HuH-7.5 (cell line): ENCODE measurements around the gene RXRA.

ENCODE experiments used
- DNase-seq: peaks from one replicate; pipeline ENCODE4 v3.0.0; 2011; ENCODE audit warnings: low spot score

Gene RXRA

DNA sequence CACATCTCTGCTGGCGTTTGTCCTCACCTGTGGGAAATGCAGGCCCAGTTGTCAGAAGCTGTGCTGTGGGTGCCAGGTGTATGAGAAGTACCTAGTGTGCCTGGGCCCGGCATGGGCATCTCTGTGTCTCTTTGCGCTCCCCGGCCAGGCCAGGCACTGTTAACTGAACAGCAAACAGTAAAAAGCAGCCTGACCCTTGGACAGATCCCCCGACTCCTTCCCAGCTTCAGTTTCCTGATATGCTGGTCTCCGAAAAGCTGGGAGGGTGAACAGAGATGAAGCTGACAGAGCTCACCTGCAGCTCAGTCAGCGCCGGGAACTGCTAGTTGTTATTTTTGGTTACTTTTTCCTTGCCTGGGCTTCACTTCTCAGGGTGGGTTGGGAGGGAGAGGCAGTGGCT, 28.9 kb downstream of the RXRA start:
- no peak for DNase-seq

- DNase-seq: no peak
These were observed 29.5 kb downstream of the RXRA start for GRCh38 chr9:134355561-134356279.

DNA sequence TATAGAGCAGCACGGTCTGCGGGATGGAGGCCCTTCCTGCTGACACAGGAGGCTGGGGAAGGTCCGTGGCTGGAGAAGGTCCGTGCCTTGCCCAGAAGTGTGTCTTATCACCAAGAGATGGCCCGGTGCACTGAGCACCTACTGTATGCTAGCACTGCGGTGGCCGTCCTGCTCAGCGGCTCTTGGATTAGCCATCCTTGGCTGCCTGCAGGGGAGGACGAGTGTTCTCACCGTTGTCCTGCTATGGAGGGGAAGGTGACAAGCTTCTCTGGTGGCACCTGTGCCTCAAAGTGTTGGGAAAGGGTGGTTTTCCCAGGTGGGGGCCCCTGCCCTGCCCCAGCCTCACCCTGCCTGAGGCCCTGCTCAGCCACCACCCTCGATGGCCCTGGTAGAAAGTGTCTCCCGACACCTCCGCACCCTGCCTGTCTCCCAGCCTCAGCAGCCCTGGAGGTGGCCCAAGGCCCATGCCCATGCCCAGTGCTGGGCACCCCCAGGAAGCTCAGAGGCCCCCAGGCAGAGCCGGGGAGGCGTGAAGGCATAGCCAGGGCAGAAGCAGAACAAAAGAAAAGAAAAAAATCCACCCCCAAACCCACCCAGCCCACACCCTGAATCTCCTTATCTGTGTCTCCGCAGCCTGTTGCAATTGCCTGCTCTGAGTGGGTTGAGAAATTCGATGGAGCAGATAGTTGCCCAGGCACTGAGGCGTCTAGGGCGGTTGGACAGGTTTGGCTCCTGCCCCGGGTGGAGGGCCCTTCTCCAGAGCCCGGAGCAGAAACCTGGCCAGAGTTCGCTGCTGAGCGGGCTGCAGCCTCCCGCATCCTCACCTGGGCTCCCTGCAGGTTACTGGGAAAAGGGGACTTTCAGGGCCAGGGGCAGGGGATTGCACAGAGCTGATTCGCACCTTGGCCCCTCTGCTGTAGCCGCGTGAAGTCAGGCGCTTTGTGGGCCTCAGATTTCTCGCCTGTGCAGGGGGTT, 30.5 kb downstream of the RXRA start:
- DNase-seq: peak; percentile 83

- DNase-seq: no peak
These were observed 31.4 kb downstream of the RXRA start for GRCh38 chr9:134357631-134358025.

DNA sequence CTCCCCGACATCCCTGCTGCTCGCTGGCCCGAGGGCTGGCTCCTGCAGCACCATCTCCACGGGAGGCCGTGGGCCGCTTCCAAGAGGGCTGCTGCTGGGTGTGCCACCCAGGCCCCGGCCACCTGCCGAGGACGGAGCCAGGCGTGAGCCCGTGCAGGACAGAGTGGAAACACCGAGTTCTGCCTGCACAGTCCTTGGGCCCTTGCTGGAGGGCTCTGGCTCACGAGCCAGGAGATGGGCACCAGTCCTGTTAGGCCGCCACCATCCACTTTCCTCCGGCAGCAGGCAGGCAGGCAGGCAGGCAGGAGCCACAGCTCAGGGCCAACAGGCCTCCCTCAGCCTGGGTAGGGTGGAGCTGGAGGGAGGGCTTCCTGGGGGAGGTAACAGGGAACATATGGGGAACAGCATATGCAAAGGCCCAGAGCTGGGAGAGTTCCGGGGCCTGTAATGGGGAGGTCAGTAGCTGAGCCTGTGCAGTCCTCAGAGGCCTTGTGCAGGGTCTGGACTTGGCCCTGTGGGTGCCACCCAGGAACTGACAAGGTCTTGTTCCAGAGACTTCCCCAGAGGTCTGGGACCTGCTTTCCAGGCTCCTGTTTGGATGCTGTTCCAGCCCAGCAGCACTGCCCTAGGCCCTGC, 31.9 kb downstream of the RXRA start:
- no peak for DNase-seq

DNA sequence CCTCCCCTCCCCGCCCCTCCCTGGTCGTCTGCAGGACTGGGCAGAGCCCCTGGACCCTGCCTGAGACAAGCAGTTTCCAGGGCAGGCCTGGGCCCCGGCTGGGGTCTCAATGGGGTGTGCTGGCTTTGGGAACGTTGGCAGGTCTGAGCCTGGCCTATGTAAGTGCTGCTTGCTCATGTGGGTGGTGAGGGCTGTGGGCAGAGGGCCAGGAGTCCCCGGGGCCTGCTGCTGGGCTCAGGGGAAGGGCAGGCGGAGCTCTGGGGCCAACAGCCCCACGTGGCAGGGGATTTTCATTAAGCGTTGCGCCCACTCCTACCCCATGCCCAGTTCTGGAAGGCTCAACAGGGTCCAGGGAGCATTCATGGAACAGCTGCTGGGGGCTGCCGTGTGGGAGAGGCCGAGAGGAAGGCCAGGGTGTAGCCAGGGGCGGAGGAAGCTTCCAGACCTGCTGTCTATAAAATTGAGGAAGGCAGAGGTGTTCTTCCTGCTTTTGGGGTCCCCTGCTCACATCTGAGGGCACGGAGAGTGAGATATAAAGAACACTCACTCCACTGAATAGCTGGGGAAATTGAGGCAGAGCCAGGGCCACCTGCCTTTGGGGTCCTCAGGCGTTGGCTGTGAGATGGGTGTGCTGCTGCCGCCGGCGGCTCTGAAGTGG, 32.5 kb downstream of the RXRA start:
- no peak for DNase-seq

DNA sequence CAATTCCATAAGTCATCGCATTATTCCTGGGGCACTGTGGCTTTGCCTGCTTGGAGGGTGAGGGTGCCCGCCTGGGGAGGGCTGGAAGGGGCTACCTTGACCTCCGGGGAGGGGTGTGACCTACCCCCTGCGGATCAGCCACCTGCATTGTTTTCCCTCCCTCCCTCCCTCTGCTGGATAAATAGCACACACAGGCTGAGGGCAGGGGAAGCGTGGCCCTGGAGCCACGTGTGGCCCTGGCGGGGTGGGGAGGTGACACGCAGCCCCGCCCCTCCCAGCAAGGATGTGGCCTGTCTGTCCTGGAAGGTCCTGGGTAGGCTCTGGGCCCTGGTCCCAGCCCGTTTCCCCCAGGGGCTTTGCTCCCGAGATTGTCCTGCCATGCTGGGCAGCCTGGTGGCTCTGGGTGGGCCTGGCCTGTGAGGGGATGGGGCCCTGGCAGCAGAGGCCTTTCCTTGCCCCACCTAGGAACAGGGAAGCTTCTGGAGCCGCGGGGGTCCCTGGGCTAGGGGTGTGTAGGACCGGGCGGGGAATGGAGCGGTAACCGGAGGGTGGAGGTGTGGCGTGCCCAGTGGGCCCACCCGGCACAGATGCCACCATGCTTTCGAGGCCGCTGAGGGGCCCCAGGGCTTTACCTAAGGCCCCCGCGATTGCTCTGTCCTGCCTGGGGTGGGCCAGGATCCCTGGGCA, 33.4 kb downstream of the RXRA start:
- DNase-seq: no peak

- no peak for DNase-seq
These were observed 34.0 kb downstream of the RXRA start for GRCh38 chr9:134360180-134360759.

- no peak for DNase-seq
These were observed 34.6 kb downstream of the RXRA start for GRCh38 chr9:134360897-134361296.

DNA sequence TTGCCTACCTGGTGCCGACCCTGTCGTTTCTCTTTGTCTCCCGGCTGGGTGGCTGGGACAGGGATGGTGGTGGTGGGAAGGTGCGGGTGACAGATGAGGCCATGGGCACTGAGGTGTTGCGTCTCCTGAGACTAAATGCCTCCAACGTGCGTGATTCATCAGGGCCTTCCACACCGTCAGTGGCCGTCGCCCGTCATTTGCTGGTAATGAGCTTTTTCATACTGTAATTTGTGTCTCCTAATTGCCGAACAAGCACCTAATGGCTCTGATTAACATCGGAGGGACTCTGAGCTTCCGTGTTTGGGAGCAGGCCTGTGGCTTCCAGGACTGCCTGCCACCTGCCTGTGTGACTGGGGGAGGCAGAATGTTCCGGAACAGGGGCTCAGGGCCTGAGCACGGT, 35.2 kb downstream of the RXRA start:
- no peak for DNase-seq

- DNase-seq: no peak
These were observed 35.7 kb downstream of the RXRA start for GRCh38 chr9:134361843-134362414.

DNA sequence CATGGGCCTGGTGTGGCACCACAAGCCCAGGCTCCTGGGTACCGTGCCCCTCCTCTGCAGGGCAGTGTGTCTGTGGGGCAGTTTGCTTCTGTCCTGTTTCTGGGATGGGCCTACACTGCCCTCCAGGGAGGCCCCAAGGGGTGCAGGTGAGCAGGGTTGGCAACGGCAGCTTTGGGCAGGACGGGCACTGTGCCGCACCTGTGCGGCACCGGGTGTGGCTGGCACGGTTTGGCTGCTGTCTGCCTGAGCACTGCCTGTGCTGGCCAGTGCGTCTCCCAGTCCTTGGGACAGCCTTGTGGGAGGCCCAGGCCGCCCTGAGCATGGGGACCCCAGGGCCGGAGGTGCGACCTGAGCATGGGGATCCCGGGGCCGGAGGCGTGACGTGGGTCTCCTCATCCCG, 37.2 kb downstream of the RXRA start:
- no peak for DNase-seq

GRCh38 chr9:134364391-134365114, 38.3 kb downstream of the RXRA start:
- peak; percentile 98 for DNase-seq

DNA sequence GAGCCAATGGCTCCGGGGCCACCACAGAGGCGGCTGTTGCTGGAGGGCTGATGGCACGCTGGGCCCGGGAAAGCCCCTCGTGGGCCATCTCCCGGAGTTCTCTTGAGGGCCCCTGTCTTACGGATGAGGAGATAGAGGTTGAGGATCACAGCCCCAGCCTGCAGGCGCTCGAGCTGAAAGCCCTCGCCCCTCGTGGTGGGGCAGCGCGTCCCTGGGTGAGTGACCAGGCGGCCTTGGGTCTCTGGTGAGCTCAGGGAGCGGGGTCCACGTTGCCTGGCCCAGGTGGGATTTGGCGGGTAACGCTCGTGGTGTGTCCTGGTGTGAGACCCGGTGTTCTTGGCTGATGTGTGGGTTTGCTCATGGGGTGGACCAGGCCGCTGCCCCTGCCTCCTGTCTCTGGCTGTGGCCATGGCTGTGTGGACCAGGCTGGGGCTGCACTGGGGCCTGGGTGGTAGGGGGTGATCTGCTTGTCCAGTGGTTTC, 38.9 kb downstream of the RXRA start:
- no peak for DNase-seq

- DNase-seq: no peak
These were observed 39.6 kb downstream of the RXRA start for GRCh38 chr9:134365791-134366222.

GRCh38 chr9:134366223-134367031, 40.2 kb downstream of the RXRA start:
- DNase-seq: no peak

DNA sequence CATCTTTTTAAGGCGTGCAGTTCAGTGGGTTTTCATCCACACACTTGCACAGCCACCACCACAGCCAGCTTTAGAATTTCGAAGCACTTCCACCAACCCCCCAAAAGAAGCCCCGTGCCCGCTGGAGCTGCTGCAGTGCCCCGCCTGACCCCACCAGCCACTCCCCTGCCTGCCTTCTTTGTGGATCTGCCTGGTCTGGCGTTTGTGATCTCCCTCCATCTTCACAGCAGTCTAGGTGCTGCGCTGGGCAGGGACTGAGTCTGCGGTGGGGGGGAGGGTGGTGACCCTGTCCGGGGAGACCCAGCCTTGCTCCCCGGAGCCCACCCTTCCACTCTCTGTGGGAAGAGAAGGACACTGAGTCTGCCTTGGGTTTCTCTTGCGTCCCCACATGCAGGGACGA, 40.8 kb downstream of the RXRA start:
- no peak for DNase-seq

- no peak for DNase-seq
These were observed 41.7 kb downstream of the RXRA start for GRCh38 chr9:134367791-134368490.
